Loucy (cell line): Measurements from ENCODE around the gene PLEKHA5.

ENCODE experiments used
- EZH2phosphoT487 ChIP-seq: fragments of 200-600 bp; IDR thresholded peaks from 2 replicates; pipeline ENCODE4 v1.6.1; 2018; ENCODE audit warnings: antibody characterized with exemption, mild to moderate bottlenecking, moderate library complexity, borderline replicate concordance
- TF ChIP-seq, protein P1 (sequence below): fragments of 200-600 bp; sonication (generic); conservative IDR thresholded peaks from 2 replicates; pipeline ENCODE4 v1.5.1; 2014; ENCODE audit warnings: mild to moderate bottlenecking, antibody characterized with exemption, low read length

GRCh38 chr12:19260135-19260534 lies 130.6 kb downstream of the PLEKHA5 start:
- TF ChIP-seq, protein P1, sequence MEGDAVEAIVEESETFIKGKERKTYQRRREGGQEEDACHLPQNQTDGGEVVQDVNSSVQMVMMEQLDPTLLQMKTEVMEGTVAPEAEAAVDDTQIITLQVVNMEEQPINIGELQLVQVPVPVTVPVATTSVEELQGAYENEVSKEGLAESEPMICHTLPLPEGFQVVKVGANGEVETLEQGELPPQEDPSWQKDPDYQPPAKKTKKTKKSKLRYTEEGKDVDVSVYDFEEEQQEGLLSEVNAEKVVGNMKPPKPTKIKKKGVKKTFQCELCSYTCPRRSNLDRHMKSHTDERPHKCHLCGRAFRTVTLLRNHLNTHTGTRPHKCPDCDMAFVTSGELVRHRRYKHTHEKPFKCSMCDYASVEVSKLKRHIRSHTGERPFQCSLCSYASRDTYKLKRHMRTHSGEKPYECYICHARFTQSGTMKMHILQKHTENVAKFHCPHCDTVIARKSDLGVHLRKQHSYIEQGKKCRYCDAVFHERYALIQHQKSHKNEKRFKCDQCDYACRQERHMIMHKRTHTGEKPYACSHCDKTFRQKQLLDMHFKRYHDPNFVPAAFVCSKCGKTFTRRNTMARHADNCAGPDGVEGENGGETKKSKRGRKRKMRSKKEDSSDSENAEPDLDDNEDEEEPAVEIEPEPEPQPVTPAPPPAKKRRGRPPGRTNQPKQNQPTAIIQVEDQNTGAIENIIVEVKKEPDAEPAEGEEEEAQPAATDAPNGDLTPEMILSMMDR = no peak
- TF ChIP-seq EZH2phosphoT487 = no peak
